PFSK-1 (cell line): ENCODE measurements around the gene KIRREL2.
A peak's percentile ranks its signal among the peaks of the same experiment; 100 is the strongest.

Experiments used
- FOXP2 ChIP-seq: optimal IDR thresholded peaks from 2 replicates; pipeline ENCODE3; 2011; ENCODE audit warnings: borderline replicate concordance, control low read depth, inconsistent platforms; ENCODE audit not compliant: insufficient read depth; ENCODE audit errors: extremely low read length, extremely low read depth
- POLR2AphosphoS5 ChIP-seq: IDR thresholded peaks from 2 replicates; pipeline ENCODE4 v1.6.1; 2012; ENCODE audit warnings: low read depth, mild to moderate bottlenecking, control low read depth, low read length, moderate library complexity
- SIN3A ChIP-seq: IDR thresholded peaks from 2 replicates; pipeline ENCODE4 v1.6.1; 2012; ENCODE audit warnings: mild to moderate bottlenecking, low read length, moderate library complexity, borderline replicate concordance; ENCODE audit not compliant: insufficient read depth
- TAF1 ChIP-seq: IDR thresholded peaks from 2 replicates; pipeline ENCODE4 v1.6.1; 2012; ENCODE audit warnings: low read length, control low read depth, borderline replicate concordance; ENCODE audit not compliant: insufficient read depth
- TF ChIP-seq, protein P1 (sequence below), 2 experiments: IDR thresholded peaks; 2 replicates each; pipeline versions ENCODE4 v1.6.1 to v1.8.0; 2011 to 2012; ENCODE audit warnings: low read depth in 2 of 2, low read length in 2 of 2, control low read depth in 1 of 2, inconsistent platforms in 1 of 2, mild to moderate bottlenecking in 1 of 2, moderate library complexity in 1 of 2; ENCODE audit not compliant: insufficient read depth in 1 of 2

KIRREL2 gene

DNA sequence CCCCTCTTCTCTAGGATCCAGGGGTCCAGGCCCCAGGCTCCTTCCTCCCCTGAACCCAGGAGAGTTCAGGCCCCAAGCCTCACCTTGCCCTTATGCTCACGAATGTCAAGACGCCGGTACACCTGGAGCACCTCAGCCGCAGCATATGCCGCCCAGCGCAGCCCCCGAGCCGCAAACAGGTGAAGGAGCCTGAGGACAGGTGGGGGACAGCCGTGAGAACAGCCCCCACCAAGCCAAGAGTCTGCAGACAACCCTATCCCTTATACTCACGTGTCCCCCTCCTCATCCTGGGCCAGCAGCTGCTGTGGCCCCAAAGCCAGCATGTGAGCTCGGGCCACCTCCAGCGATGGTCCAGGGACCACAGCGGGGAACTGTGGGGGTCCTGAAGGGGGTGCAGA lies 39.9 kb downstream of the KIRREL2 start:
- TF ChIP-seq, protein P1, sequence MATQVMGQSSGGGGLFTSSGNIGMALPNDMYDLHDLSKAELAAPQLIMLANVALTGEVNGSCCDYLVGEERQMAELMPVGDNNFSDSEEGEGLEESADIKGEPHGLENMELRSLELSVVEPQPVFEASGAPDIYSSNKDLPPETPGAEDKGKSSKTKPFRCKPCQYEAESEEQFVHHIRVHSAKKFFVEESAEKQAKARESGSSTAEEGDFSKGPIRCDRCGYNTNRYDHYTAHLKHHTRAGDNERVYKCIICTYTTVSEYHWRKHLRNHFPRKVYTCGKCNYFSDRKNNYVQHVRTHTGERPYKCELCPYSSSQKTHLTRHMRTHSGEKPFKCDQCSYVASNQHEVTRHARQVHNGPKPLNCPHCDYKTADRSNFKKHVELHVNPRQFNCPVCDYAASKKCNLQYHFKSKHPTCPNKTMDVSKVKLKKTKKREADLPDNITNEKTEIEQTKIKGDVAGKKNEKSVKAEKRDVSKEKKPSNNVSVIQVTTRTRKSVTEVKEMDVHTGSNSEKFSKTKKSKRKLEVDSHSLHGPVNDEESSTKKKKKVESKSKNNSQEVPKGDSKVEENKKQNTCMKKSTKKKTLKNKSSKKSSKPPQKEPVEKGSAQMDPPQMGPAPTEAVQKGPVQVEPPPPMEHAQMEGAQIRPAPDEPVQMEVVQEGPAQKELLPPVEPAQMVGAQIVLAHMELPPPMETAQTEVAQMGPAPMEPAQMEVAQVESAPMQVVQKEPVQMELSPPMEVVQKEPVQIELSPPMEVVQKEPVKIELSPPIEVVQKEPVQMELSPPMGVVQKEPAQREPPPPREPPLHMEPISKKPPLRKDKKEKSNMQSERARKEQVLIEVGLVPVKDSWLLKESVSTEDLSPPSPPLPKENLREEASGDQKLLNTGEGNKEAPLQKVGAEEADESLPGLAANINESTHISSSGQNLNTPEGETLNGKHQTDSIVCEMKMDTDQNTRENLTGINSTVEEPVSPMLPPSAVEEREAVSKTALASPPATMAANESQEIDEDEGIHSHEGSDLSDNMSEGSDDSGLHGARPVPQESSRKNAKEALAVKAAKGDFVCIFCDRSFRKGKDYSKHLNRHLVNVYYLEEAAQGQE (IDR thresholded peaks at IDR 0.05; ENCODE audit: insufficient read depth in 1 of 2, low read depth in 2 of 2, low read length in 2 of 2): no peak
- TF ChIP-seq TAF1 (no peak), FOXP2 (no peak), POLR2AphosphoS5 (no peak), SIN3A (no peak)

DNA sequence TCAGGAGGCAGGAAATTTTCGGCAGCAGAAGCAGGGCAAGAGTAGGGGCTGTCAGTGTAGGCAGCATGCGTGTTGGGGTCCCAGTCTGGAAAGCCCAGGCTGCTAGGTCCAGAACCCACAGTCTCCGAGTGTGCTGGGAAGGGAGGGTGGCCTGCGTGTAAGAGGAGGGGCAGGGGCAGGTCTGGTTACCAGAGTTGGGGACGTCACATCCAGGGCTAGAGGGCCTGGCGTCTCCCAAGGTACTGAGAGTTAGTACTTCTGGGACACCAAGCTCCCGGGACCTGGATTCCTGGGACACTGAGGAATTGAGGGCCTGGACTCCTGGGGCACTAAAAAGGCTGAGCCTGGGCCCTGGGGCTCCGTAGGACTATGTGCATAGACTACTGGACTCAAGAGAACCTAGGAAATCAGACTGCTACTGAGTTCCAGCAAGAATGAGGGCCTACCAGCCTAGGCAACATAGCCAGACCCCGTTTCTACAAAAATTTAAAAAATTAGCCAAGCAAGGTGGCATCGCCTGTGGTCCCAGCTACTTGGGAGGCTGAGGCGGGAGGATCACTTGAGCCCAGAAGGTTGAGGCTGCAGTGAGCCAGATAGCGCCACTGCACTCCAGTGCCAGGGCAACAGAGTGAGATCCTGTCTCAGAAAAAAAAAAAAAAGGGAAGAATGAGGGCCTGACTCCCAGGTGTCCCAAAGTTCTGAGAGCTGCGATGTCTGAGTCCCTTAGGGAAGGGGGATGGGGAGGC lies 41.2 kb downstream of the KIRREL2 start:
- TF ChIP-seq TAF1 (no peak), SIN3A (no peak), FOXP2 (no peak), POLR2AphosphoS5 (no peak)
- TF ChIP-seq, protein P1 (IDR thresholded peaks at IDR 0.05; ENCODE audit: insufficient read depth in 1 of 2, low read depth in 2 of 2, low read length in 2 of 2): no peak

DNA sequence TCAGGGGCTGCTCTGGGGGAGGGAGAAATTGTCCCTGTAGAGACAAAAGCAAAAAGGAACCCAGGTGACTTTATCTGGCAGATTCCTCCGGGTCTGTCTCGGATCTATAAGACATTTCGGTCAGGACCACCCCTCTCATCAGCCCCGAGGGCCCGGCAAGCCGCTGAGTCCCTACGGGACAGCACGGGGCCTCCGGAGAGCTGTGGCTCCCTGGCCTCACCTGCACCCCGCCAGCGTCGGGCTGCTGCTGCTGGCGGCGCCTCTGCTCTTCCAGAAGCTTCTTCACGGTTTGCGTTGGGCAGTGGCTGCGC lies 41.7 kb downstream of the KIRREL2 start:
- no peak for TF ChIP-seq TAF1
- no peak for TF ChIP-seq FOXP2
- TF ChIP-seq SIN3A: no peak
- TF ChIP-seq POLR2AphosphoS5: no peak
- TF ChIP-seq, protein P1 (IDR thresholded peaks at IDR 0.05; ENCODE audit: insufficient read depth in 1 of 2, low read depth in 2 of 2, low read length in 2 of 2): no peak

DNA sequence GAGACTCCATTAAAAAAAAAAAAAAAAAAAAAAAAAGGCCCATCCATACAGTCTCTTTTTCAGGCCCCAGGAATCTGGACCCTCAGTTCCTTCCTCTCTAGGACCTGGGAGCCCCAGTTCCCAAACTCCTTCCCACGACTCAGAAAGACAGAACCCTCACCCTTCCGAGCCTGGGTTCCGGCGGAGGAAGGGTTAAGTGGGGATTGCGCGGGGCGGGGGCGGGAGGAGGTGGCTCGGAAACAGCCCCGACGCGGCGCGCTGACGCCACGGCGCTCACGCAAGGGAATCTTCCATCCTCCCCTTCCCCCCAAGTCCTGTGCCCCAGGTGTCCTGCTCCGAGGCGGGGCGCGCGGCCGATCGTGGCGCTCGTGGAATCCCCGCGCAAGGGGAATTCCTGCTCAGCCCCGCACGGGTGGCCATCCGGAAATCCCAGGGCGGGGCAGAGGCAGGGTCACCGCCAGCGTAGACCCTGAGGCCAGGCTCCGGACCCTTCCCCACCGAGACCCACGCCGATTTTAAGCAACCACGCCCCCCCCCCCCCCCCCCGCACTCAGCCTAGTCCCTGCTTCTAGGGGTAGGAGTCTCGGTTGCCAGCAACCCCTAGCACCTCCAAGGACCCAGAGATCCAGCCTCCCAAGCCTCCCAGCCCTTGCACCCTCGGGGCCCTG lies 43.0 kb downstream of the KIRREL2 start:
- TF ChIP-seq, protein P1 (IDR thresholded peaks at IDR 0.05; ENCODE audit: insufficient read depth in 1 of 2, low read depth in 2 of 2, low read length in 2 of 2): no peak
- TF ChIP-seq SIN3A: peak; percentile 13; the same call in 1 of the 2 replicates
